Measurements from ENCODE around the gene DCAKD. TPM values are rescaled to one million over a fixed set of nuclear protein-coding genes. Genes with fewer than 3 reads are reported as not detected.

DCAKD gene
- total and polyA plus RNA-seq, 4 experiments from 2014 or later = 8.8 to 32.1 (median 24.1) TPM

- Histone ChIP-seq H3K4me3 (ENCODE audit: low read length in 2 of 2) (no peak overlapping the region), H3K27me3 (ENCODE audit: insufficient read depth, low read length) (no peaks in the 10 kb centered on the region), H3K9me3 (ENCODE audit: control insufficient read depth in 1 of 2, low read length in 2 of 2) (no peaks in the 10 kb centered on the region), H3K4me1 (ENCODE audit: insufficient read depth, low read length) (no peaks in the 10 kb centered on the region), H3K27ac (ENCODE audit: low read depth, low read length) (no peak overlapping the region), H3K36me3 (ENCODE audit: insufficient read depth, low read length) (peaks cover 43% of the 10 kb centered on the region)
- no peak for DNase-seq
- POLR2A ChIA-PET (ENCODE audit: partially characterized antibody) = interaction anchor here (1.2 kb wide), 1 partner anchor 9 kb away, joined by 4 read pairs; no protein-coding TSS in a partner anchor
- peak overlapping the region in 1 of 7 donors; percentile 53 for H3K27ac Mint-ChIP-seq
- H3K4me1 Mint-ChIP-seq = peaks cover 0 to 4% (median under 1%) of the 10 kb centered on the region in 4 donors
- H3K4me3 Mint-ChIP-seq = no peak overlapping the region
- intact Hi-C loops (cut with micrococcal nuclease) = no loop called here
- no peaks in the 10 kb centered on the region for H3K9me3 Mint-ChIP-seq
- H3K27me3 Mint-ChIP-seq = no peaks in the 10 kb centered on the region
- CTCF ChIA-PET (ENCODE audit: partially characterized antibody) = interaction anchor here (2.4 kb wide), 1 partner anchor 12 kb away, joined by 6 read pairs; no protein-coding TSS in a partner anchor
- H3K36me3 Mint-ChIP-seq = peaks cover 33 to 38% of the 10 kb centered on the region in 2 donors
These were observed 19.9 kb downstream of the DCAKD start for GRCh38 chr17:45031231-45032173.

- Histone ChIP-seq H3K27me3 (ENCODE audit: insufficient read depth, low read length) (no peaks in the 10 kb centered on the region), H3K4me3 (ENCODE audit: low read length in 2 of 2) (no peak overlapping the region), H3K9me3 (ENCODE audit: control insufficient read depth in 1 of 2, low read length in 2 of 2) (no peaks in the 10 kb centered on the region), H3K36me3 (ENCODE audit: insufficient read depth, low read length) (peaks cover 43% of the 10 kb centered on the region), H3K4me1 (ENCODE audit: insufficient read depth, low read length) (no peaks in the 10 kb centered on the region), H3K27ac (ENCODE audit: low read depth, low read length) (no peak overlapping the region)
- ChIA-PET CTCF (ENCODE audit: partially characterized antibody) (interaction anchor here (2.4 kb wide), 1 partner anchor 11 kb away, joined by 6 read pairs; no protein-coding TSS in a partner anchor), POLR2A (ENCODE audit: partially characterized antibody) (interaction anchor here (1.2 kb wide), 1 partner anchor 8 kb away, joined by 4 read pairs; no protein-coding TSS in a partner anchor)
- Mint-ChIP-seq H3K36me3 (peaks cover 33 to 39% of the 10 kb centered on the region in 2 donors), H3K9me3 (no peaks in the 10 kb centered on the region), H3K27ac (no peak overlapping the region), H3K4me3 (no peak overlapping the region), H3K27me3 (no peaks in the 10 kb centered on the region), H3K4me1 (peaks cover 0 to 4% (median 0%) of the 10 kb centered on the region in 4 donors)
- DNase-seq = no peak
- intact Hi-C loops (cut with micrococcal nuclease) = no loop called here
These were observed 20.7 kb downstream of the DCAKD start for GRCh38 chr17:45030733-45031132.

- Histone ChIP-seq H3K4me1 (ENCODE audit: insufficient read depth, low read length) (no peaks in the 10 kb centered on the region), H3K27ac (ENCODE audit: low read depth, low read length) (no peak overlapping the region), H3K36me3 (ENCODE audit: insufficient read depth, low read length) (peaks cover 43% of the 10 kb centered on the region), H3K27me3 (ENCODE audit: insufficient read depth, low read length) (no peaks in the 10 kb centered on the region), H3K9me3 (ENCODE audit: control insufficient read depth in 1 of 2, low read length in 2 of 2) (no peaks in the 10 kb centered on the region), H3K4me3 (ENCODE audit: low read length in 2 of 2) (no peak overlapping the region)
- intact Hi-C loops (cut with micrococcal nuclease) = no loop called here
- Mint-ChIP-seq H3K4me1 (peaks cover 0 to 4% (median 0%) of the 10 kb centered on the region in 4 donors), H3K27ac (no peak overlapping the region), H3K27me3 (no peaks in the 10 kb centered on the region), H3K4me3 (no peak overlapping the region), H3K9me3 (no peaks in the 10 kb centered on the region), H3K36me3 (peaks cover 33 to 39% of the 10 kb centered on the region in 2 donors)
- POLR2A ChIA-PET (ENCODE audit: partially characterized antibody) = no interaction called here
- no peak for DNase-seq
- CTCF ChIA-PET (ENCODE audit: partially characterized antibody) = no interaction called here
These were observed 21.5 kb downstream of the DCAKD start for GRCh38 chr17:45029758-45030423.

GRCh38 chr17:45029096-45029495, 22.3 kb downstream of the DCAKD start:
- H3K27me3 ChIP-seq (ENCODE audit: insufficient read depth, low read length) = no peaks in the 10 kb centered on the region
- H3K9me3 Mint-ChIP-seq = no peaks in the 10 kb centered on the region
- no peak for DNase-seq
- no peak overlapping the region for H3K4me3 Mint-ChIP-seq
- peaks cover 0 to under 1% (median 0%) of the 10 kb centered on the region in 4 donors for H3K4me1 Mint-ChIP-seq
- H3K4me1 ChIP-seq (ENCODE audit: insufficient read depth, low read length) = no peaks in the 10 kb centered on the region
- H3K4me3 ChIP-seq (ENCODE audit: low read length in 2 of 2) = no peak overlapping the region
- no peak overlapping the region for H3K27ac ChIP-seq (ENCODE audit: low read depth, low read length)
- H3K27ac Mint-ChIP-seq = peak overlapping the region in 1 of 7 donors; percentile 23
- no peaks in the 10 kb centered on the region for H3K27me3 Mint-ChIP-seq
- peaks cover 38% of the 10 kb centered on the region for H3K36me3 ChIP-seq (ENCODE audit: insufficient read depth, low read length)
- peaks cover 31 to 32% of the 10 kb centered on the region in 2 donors for H3K36me3 Mint-ChIP-seq
- ChIA-PET POLR2A (ENCODE audit: partially characterized antibody) (no interaction called here), CTCF (ENCODE audit: partially characterized antibody) (no interaction called here)
- H3K9me3 ChIP-seq (ENCODE audit: control insufficient read depth in 1 of 2, low read length in 2 of 2) = no peaks in the 10 kb centered on the region
- intact Hi-C loops (cut with micrococcal nuclease) = no loop called here

GRCh38 chr17:45022655-45023339, 28.6 kb downstream of the DCAKD start:
- Histone ChIP-seq H3K27me3 (ENCODE audit: insufficient read depth, low read length) (peaks cover 20% of the 10 kb centered on the region), H3K36me3 (ENCODE audit: insufficient read depth, low read length) (no peaks in the 10 kb centered on the region), H3K4me3 (ENCODE audit: low read length in 2 of 2) (no peak overlapping the region), H3K27ac (ENCODE audit: low read depth, low read length) (no peak overlapping the region), H3K4me1 (ENCODE audit: insufficient read depth, low read length) (peaks cover 25% of the 10 kb centered on the region), H3K9me3 (ENCODE audit: control insufficient read depth in 1 of 2, low read length in 2 of 2) (no peaks in the 10 kb centered on the region)
- peaks cover 11 to 22% (median 18%) of the 10 kb centered on the region in 4 donors for H3K4me1 Mint-ChIP-seq
- H3K4me3 Mint-ChIP-seq = no peak overlapping the region
- H3K9me3 Mint-ChIP-seq = no peaks in the 10 kb centered on the region
- no peak for DNase-seq
- intact Hi-C loops (cut with micrococcal nuclease) = loop anchor here (1.0 kb wide), 2 partner anchors 102 to 247 kb away; no protein-coding TSS in a partner anchor
- H3K36me3 Mint-ChIP-seq = peaks cover 4 to 12% of the 10 kb centered on the region in 2 donors
- H3K27me3 Mint-ChIP-seq = peaks cover 26 to 29% of the 10 kb centered on the region in 2 donors
- CTCF ChIA-PET (ENCODE audit: partially characterized antibody) = interaction anchor here (0.7 to 5.8 kb wide), 22 partner anchors 11 to 245 kb away, joined by 3 to 76 read pairs (median 4); partner anchors contain the start of genes DCAKD and NMT1
- POLR2A ChIA-PET (ENCODE audit: partially characterized antibody) = interaction anchor here (0.5 to 2.8 kb wide), 9 partner anchors 8 to 246 kb away, joined by 3 to 9 read pairs (median 4); partner anchors contain the start of genes EFTUD2 and NMT1
- peak overlapping the region in 3 of 7 donors; percentile 15 to 32 (median 17) for H3K27ac Mint-ChIP-seq

GRCh38 chr17:45022288-45022648, 29.2 kb downstream of the DCAKD start:
- Mint-ChIP-seq H3K4me1 (peaks cover 11 to 22% (median 18%) of the 10 kb centered on the region in 4 donors), H3K36me3 (peaks cover 4 to 12% of the 10 kb centered on the region in 2 donors), H3K4me3 (no peak overlapping the region), H3K27me3 (peaks cover 26 to 30% of the 10 kb centered on the region in 2 donors), H3K9me3 (no peaks in the 10 kb centered on the region), H3K27ac (no peak overlapping the region)
- intact Hi-C loops (cut with micrococcal nuclease) = loop anchor here (1.0 kb wide), 2 partner anchors 102 to 247 kb away; no protein-coding TSS in a partner anchor
- Histone ChIP-seq H3K27me3 (ENCODE audit: insufficient read depth, low read length) (peaks cover 20% of the 10 kb centered on the region), H3K9me3 (ENCODE audit: control insufficient read depth in 1 of 2, low read length in 2 of 2) (no peaks in the 10 kb centered on the region), H3K4me3 (ENCODE audit: low read length in 2 of 2) (no peak overlapping the region), H3K4me1 (ENCODE audit: insufficient read depth, low read length) (peaks cover 25% of the 10 kb centered on the region), H3K27ac (ENCODE audit: low read depth, low read length) (no peak overlapping the region), H3K36me3 (ENCODE audit: insufficient read depth, low read length) (no peaks in the 10 kb centered on the region)
- ChIA-PET POLR2A (ENCODE audit: partially characterized antibody) (interaction anchor here (0.5 to 2.8 kb wide), 10 partner anchors 9 to 247 kb away, joined by 3 to 9 read pairs (median 4); partner anchors contain the start of genes EFTUD2 and NMT1), CTCF (ENCODE audit: partially characterized antibody) (interaction anchor here (0.7 to 5.8 kb wide), 24 partner anchors 12 to 245 kb away, joined by 3 to 76 read pairs (median 3); partner anchors contain the start of genes DCAKD, EFTUD2 and NMT1)
- DNase-seq = no peak

Data from CD4-positive, alpha-beta memory T cell (primary cell).